ENCODE measurements around the gene EXOC4. TPM values are rescaled to one million over a fixed set of nuclear protein-coding genes. Genes with fewer than 3 reads are reported as not detected.

EXOC4 gene
- total and polyA plus RNA-seq, 2 of the 8 experiments (the other 6 are each of a cell fraction or from before 2014, with no cell fraction given), result 27.0 to 67.3 TPM

DNA sequence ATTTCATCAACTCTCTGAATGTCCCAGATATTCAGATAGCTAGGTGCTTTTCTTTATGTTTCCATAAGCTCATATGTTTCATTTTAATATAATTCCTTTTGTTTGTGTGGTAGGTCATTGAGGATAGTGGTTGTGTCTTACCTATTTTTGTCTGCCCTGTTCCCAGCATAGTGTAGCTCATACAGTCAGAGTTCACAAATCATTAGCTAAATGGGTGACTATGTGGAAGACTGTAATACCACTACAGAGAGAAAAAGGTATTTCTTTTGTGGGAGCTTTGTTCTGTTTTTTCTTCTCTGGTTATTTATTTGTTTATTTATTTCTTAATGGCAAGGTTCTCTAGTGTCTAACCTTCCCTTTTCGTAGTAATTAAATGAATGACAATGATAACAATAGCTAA, 39.8 kb downstream of the EXOC4 start (continued):
- TF ChIP-seq SAP30 (IDR thresholded peaks at IDR 0.05; ENCODE audit: insufficient read depth, insufficient replicate concordance, low read length) (no peak), SP2 (IDR thresholded peaks at IDR 0.05; ENCODE audit: low read length) (no peak), NRF1 (IDR thresholded peaks at IDR 0.05; ENCODE audit: low read depth, low read length) (no peak), FOSL1 (IDR thresholded peaks at IDR 0.05; ENCODE audit: insufficient read depth, low read depth, low read length) (no peak)
- TF ChIP-seq, protein P1, sequence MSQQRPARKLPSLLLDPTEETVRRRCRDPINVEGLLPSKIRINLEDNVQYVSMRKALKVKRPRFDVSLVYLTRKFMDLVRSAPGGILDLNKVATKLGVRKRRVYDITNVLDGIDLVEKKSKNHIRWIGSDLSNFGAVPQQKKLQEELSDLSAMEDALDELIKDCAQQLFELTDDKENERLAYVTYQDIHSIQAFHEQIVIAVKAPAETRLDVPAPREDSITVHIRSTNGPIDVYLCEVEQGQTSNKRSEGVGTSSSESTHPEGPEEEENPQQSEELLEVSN (IDR thresholded peaks at IDR 0.05), result no peak
- TF ChIP-seq, protein P2, sequence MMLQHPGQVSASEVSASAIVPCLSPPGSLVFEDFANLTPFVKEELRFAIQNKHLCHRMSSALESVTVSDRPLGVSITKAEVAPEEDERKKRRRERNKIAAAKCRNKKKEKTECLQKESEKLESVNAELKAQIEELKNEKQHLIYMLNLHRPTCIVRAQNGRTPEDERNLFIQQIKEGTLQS (IDR thresholded peaks at IDR 0.05; ENCODE audit: insufficient read depth, low read depth, low read length), result no peak
